Psoas muscle (tissue), 8 donors: ENCODE data around the gene KDM7A. TPM values are rescaled to one million over a fixed set of nuclear protein-coding genes. Genes with fewer than 3 reads are reported as not detected.

ENCODE experiments used
- ATAC-seq, 4 donors: fragments of 200-7000 bp; cut with Tn5 transposase; one replicate each; pipeline ENCODE4 v1.9.1; 2020; ENCODE audit warnings: moderate library complexity in 3 of 4, mild to moderate bottlenecking in 2 of 4
- DNase-seq, 2 donors: peaks; one replicate each; pipeline ENCODE4 v3.0.0-alpha.2; 2020
- H3K27ac ChIP-seq: fragments of 200-600 bp; one replicate; pipeline ENCODE4 v1.8.0; 2022
- H3K27me3 ChIP-seq, 3 donors: fragments of 200-600 bp in 1 of 3; one replicate each; pipeline versions ENCODE4 v1.6.1 to v1.8.0; 2013 to 2022; ENCODE audit warnings: low read length in 2 of 3, mild to moderate bottlenecking in 2 of 3, moderate library complexity in 1 of 3; ENCODE audit not compliant: insufficient read depth in 3 of 3
- H3K36me3 ChIP-seq, 2 donors: fragments of 200-600 bp in 1 of 2; one replicate each; pipeline versions ENCODE4 v1.6.1 to v1.8.0; 2013 to 2022; ENCODE audit warnings: low read depth in 1 of 2, mild to moderate bottlenecking in 1 of 2, moderate library complexity in 1 of 2; ENCODE audit not compliant: insufficient read depth in 1 of 2
- H3K4me1 ChIP-seq: fragments of 200-600 bp; one replicate; pipeline ENCODE4 v1.8.0; 2022
- H3K4me3 ChIP-seq: fragments of 200-600 bp; one replicate; pipeline ENCODE4 v1.8.0; 2022; ENCODE audit warnings: mild to moderate bottlenecking
- H3K9me3 ChIP-seq: fragments of 200-600 bp; one replicate; pipeline ENCODE4 v1.8.0; 2022
- WGBS, 3 donors: extraction: QIAGEN DNeasy Blood & Tissue Kit; methylation state at CpG; one replicate each; pipeline versions ENCODE4 v1.1.6 to v1.1.7; 2013; 5-methylcytosine and 5-hydroxymethylcytosine counted together
- intact Hi-C, 2 donors: fragments of 100-400 bp; cut with DNase I; formaldehyde crosslinking; loops; one replicate each; pipeline versions ENCODE4 v1.11.0 to v1.14.2; 2022
- polyA plus RNA-seq, 3 donors: library from polyadenylated mRNA; stranded (reverse); fragments of 200-250 nt; gene quantifications; one replicate each; pipeline ENCODE4 v1.2.3, GENCODE V29; 2013
- total RNA-seq, 4 donors: library from RNA; stranded (reverse); fragmentation: NEBNext Ultra II Directional in 2 of 4; extraction: Animal tissue kit (Norgen Biotek cat#: 25700) in 2 of 4; gene quantifications; one replicate each; pipeline versions ENCODE4 v1.2.1 to v1.2.4, GENCODE V29; 2021 to 2023
- TF ChIP-seq, protein P1 (sequence below): fragments of 200-600 bp; IDR thresholded peaks from one replicate; pipeline ENCODE4 v1.8.0; 2022; ENCODE audit warnings: antibody characterized with exemption
- donor health status: healthy with polysubstance abuse.
- donor health status: DM: no; HTN: no; CAD: no; lungs with moderate emphysema.
- donor health status: Bipolar disorder and iron deficiency.
- donor health status: healthy.
- donor health status: DM: yes; HTN: yes; CAD: no.
- donor health status: DM: no; HTN: no; CAD: no.
- donor health status: DM: no; HTN: no; CAD: no.
- donor health status: DM: yes; HTN: yes; CAD: no.

Gene KDM7A
- total and polyA plus RNA-seq, 7 donors = 5.5 to 59.4 (median 27.4) TPM

DNA sequence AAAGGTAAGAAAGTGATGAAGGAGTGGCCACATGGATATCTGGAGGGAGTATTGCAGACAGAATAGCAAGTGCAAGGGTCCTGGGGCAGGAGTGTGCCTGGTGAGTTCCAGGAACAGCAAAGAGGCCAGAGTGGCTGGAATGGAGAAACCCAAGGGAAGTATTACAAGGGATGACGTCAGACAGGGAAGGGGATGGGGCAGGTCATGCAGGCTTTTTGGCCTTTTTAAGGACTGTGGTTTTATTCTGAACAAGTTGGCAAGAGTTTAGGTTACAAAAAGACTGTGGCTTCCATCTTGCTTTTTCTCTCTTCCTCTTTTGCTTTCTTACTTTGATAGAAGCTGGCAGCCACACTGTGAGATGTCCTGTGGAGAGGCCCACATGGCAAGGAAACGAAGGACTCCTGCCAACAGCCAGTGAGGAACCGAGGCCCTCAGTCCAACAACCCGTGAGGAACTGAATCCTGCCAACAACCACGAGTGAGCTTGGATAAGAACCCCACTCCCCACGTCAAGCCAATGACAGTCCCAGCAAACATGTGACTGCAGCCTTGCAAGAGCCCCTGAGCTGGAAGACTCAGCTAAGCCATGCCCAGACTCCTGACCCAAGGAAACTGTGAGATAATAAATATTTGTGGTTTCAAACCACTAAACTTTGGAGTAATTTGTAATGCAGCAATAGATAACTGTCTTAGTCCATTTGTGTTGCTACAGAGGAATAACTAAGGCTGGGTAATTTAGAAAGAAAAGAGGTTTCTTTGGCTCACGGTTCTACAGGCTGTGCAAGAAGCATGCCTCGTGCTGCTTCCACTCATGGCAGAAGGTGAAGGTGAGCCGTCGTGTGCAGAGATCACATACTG lies 19.8 kb upstream of the KDM7A start:
- H3K36me3 ChIP-seq = no peaks in the 10 kb centered on the region
- intact Hi-C loops = no loop called here
- H3K4me3 ChIP-seq = no peak overlapping the region
- WGBS, 3 donors = 48 to 53% (median 51%) methylated on average over 10 of the region's 10 CpGs
- peak; percentile 59 for DNase-seq
- no peaks in the 10 kb centered on the region for H3K9me3 ChIP-seq
- ATAC-seq = peak in 2 of 4 donors; percentile 48 to 53
- H3K27ac ChIP-seq = no peak overlapping the region
- peaks cover 5% of the 10 kb centered on the region for H3K4me1 ChIP-seq
- H3K27me3 ChIP-seq = no peaks in the 10 kb centered on the region
- TF ChIP-seq, protein P1, sequence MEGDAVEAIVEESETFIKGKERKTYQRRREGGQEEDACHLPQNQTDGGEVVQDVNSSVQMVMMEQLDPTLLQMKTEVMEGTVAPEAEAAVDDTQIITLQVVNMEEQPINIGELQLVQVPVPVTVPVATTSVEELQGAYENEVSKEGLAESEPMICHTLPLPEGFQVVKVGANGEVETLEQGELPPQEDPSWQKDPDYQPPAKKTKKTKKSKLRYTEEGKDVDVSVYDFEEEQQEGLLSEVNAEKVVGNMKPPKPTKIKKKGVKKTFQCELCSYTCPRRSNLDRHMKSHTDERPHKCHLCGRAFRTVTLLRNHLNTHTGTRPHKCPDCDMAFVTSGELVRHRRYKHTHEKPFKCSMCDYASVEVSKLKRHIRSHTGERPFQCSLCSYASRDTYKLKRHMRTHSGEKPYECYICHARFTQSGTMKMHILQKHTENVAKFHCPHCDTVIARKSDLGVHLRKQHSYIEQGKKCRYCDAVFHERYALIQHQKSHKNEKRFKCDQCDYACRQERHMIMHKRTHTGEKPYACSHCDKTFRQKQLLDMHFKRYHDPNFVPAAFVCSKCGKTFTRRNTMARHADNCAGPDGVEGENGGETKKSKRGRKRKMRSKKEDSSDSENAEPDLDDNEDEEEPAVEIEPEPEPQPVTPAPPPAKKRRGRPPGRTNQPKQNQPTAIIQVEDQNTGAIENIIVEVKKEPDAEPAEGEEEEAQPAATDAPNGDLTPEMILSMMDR = no peak

DNA sequence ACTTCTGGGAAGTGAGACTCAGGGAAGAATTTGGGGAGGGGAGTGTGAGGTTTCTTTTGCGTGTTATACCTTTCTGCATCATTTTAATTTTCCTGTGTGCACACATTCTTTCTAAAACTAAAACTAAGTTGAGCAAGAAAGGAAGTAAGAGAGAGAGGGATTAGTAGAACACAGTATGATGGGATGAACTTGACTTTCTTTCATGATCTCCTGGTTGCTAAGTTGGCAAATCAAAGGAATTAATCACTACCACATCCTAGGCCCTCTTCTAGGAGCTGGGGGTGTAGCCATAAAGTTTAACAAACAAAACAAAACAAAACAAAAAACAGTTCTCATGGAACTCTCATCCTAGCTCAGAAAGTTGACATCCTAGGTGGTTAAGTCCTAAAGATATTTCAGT lies 19.1 kb upstream of the KDM7A start:
- ATAC-seq = no peak
- no peak for DNase-seq
- Histone ChIP-seq H3K4me1 (peaks cover 5% of the 10 kb centered on the region), H3K4me3 (no peak overlapping the region), H3K27me3 (no peaks in the 10 kb centered on the region), H3K27ac (no peak overlapping the region), H3K36me3 (no peaks in the 10 kb centered on the region), H3K9me3 (no peaks in the 10 kb centered on the region)
- TF ChIP-seq, protein P1 = no peak
- 85 to 96% (median 89%) methylated on average over 1 of the region's 1 CpG for WGBS, 3 donors
- intact Hi-C loops = no loop called here

DNA sequence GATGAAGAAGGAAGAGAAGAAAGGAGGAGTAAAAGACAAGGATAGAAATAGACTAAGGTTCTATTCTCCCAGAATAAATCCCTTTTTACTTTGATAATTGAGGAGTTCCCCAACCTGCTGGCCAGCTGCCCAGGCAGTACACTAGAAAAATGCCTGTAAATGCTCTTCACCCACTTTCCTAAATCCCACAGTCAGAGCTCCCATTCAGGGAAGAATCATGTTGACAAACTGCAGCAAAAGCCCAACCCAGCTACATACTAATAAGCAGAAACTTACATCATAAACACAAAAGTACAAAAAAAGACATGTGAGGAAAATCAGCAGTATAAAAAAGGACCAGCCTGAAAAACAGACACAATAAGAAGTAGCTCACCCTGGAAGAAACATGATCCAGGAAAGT lies 15.8 kb upstream of the KDM7A start:
- no peak overlapping the region for H3K4me3 ChIP-seq
- H3K36me3 ChIP-seq = no peaks in the 10 kb centered on the region
- intact Hi-C loops = no loop called here
- no peak overlapping the region for H3K27ac ChIP-seq
- ATAC-seq (no peak), DNase-seq (no peak)
- H3K9me3 ChIP-seq = no peaks in the 10 kb centered on the region
- H3K4me1 ChIP-seq = peaks cover 5% of the 10 kb centered on the region
- TF ChIP-seq, protein P1 = no peak
- H3K27me3 ChIP-seq = no peaks in the 10 kb centered on the region

DNA sequence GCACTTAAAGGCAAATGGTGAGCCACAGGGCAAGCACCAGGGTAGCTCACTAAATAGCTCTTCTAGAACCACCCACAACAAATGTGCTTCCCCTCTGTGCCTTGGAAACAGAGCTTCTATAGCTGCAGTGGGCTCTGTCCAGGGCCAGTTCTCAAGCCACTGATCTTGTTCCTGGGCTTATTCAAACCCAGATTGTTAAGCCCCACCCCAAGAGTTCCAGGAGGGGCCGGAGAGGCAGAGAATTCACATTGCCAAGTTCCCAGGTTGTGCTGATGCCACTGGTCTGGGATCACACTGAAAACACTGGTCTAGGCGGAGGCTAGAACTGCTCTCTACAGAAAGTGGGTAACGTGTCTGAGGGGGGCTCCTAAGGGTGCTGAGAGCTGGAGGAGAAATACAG lies 15.4 kb upstream of the KDM7A start:
- Histone ChIP-seq H3K27me3 (no peaks in the 10 kb centered on the region), H3K27ac (no peak overlapping the region), H3K9me3 (no peaks in the 10 kb centered on the region), H3K4me3 (no peak overlapping the region), H3K36me3 (no peaks in the 10 kb centered on the region), H3K4me1 (peaks cover 5% of the 10 kb centered on the region)
- TF ChIP-seq, protein P1 = no peak
- intact Hi-C loops = no loop called here
- WGBS, 3 donors = 63 to 67% (median 65%) methylated on average over 3 of the region's 3 CpGs
- ATAC-seq = no peak
- DNase-seq = no peak

DNA sequence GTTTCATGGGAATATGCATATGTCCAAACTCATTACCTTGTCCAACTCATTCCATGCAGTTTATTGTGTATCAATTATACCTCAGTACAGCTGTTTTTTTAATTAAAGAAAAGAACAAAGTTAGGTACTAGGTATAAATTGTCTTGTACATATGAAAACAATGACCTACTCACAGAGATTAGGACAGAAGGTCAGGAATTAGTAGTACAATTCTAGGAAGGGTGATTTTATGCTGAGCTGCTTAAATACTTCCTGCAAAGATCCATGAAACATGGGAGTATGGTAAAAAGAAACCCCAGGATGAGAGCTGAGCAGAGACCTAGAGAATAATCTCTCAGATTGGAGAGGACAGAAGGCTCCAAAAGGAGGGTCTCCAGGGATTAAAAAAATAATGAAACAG lies 13.8 kb upstream of the KDM7A start:
- intact Hi-C loops = no loop called here
- DNase-seq = no peak
- no peaks in the 10 kb centered on the region for H3K27me3 ChIP-seq
- H3K9me3 ChIP-seq = no peaks in the 10 kb centered on the region
- H3K27ac ChIP-seq = no peak overlapping the region
- H3K36me3 ChIP-seq = no peaks in the 10 kb centered on the region
- H3K4me1 ChIP-seq = peaks cover 5% of the 10 kb centered on the region
- H3K4me3 ChIP-seq = no peak overlapping the region
- TF ChIP-seq, protein P1 = no peak
- ATAC-seq = no peak
